HepG2 (cell line): ENCODE results near the gene HYAL1. TPM values are rescaled to one million over a fixed set of nuclear protein-coding genes. Genes with fewer than 3 reads are reported as not detected.

Source experiments
- AHR ChIP-seq: IDR thresholded peaks from 2 replicates; pipeline ENCODE4 v1.6.1; 2018; ENCODE audit warnings: missing genetic modification reagents, missing compliant biosample characterization
- CERS6 ChIP-seq: sonication (generic); formaldehyde crosslinking; IDR thresholded peaks from 2 replicates; pipeline ENCODE4 v1.5.0; 2020; ENCODE audit warnings: missing genetic modification reagents
- ETV6 ChIP-seq: sonication (generic); formaldehyde crosslinking; conservative IDR thresholded peaks from 2 replicates; pipeline ENCODE4 v1.4.0; 2020; ENCODE audit warnings: missing genetic modification reagents
- FLYWCH1 ChIP-seq: sonication (generic); formaldehyde crosslinking; IDR thresholded peaks from 2 replicates; pipeline ENCODE4 v1.8.1; 2023; ENCODE audit warnings: mild to moderate bottlenecking, missing genetic modification reagents
- IRF1 ChIP-seq: sonication (generic); formaldehyde crosslinking; IDR thresholded peaks from 2 replicates; pipeline ENCODE4 v1.4.0; 2020; ENCODE audit warnings: low read depth, mild to moderate bottlenecking, missing genetic modification reagents
- MNT ChIP-seq: fragments of 450-650 bp; IDR thresholded peaks from 2 replicates; pipeline ENCODE4 v1.6.1; 2016
- NAIF1 ChIP-seq: sonication (generic); formaldehyde crosslinking; IDR thresholded peaks from 2 replicates; pipeline ENCODE4 v1.5.0; 2020; ENCODE audit warnings: mild to moderate bottlenecking, missing genetic modification reagents, borderline replicate concordance
- RERE ChIP-seq: IDR thresholded peaks from 2 replicates; pipeline ENCODE4 v1.6.1; 2016; ENCODE audit warnings: low read depth, missing genetic modification reagents, missing compliant biosample characterization
- REST ChIP-seq, 2 experiments: IDR thresholded peaks; 2 replicates each; pipeline ENCODE4 v1.6.1; 2011 to 2012; ENCODE audit warnings: low read length in 2 of 2, borderline replicate concordance in 1 of 2, low read depth in 1 of 2, mild to moderate bottlenecking in 1 of 2, moderate library complexity in 1 of 2
- ZBTB20 ChIP-seq: sonication (generic); formaldehyde crosslinking; IDR thresholded peaks from 2 replicates; pipeline ENCODE4 v1.8.1; 2023; ENCODE audit warnings: missing genetic modification reagents, low read depth, mild to moderate bottlenecking, borderline replicate concordance
- ZNF143 ChIP-seq: sonication (generic); formaldehyde crosslinking; IDR thresholded peaks from 2 replicates; pipeline ENCODE4 v1.4.0; 2020; ENCODE audit warnings: missing genetic modification reagents
- ZNF296 ChIP-seq: sonication (generic); formaldehyde crosslinking; conservative IDR thresholded peaks from 2 replicates; pipeline ENCODE4 v1.5.0; 2020; ENCODE audit warnings: mild to moderate bottlenecking, missing genetic modification reagents
- ZNF563 ChIP-seq: sonication (generic); formaldehyde crosslinking; IDR thresholded peaks from 2 replicates; pipeline ENCODE4 v1.8.0; 2022; ENCODE audit warnings: mild to moderate bottlenecking, moderate library complexity, missing genetic modification reagents
- ZNF781 ChIP-seq: sonication (generic); formaldehyde crosslinking; IDR thresholded peaks from 2 replicates; pipeline ENCODE4 v1.5.1; 2020; ENCODE audit warnings: borderline replicate concordance, mild to moderate bottlenecking, missing genetic modification reagents; ENCODE audit errors: not compliant biosample characterization
- ZNF788 ChIP-seq: sonication (generic); formaldehyde crosslinking; IDR thresholded peaks from 2 replicates; pipeline ENCODE4 v1.5.0; 2020; ENCODE audit warnings: mild to moderate bottlenecking, missing genetic modification reagents, borderline replicate concordance
- polyA plus RNA-seq, 8 experiments: library from polyadenylated mRNA; depleted of rRNA in 3 of 8; stranded (reverse) in 7 of 8; unstranded in 1 of 8; fragments of >200 nt; fragmentation: Illumina TruSeq in 4 of 8; extraction: Trizol in 4 of 8; gene quantifications; 2 replicates each; pipeline versions ENCODE4 v1.2.1 to v1.2.3, GENCODE V29; 2011 to 2016; ENCODE audit warnings: low read depth in 4 of 8, missing spikeins in 1 of 8, mixed read lengths in 1 of 8; ENCODE audit not compliant: insufficient read depth in 1 of 8
- total RNA-seq, 5 experiments: library from RNA; depleted of rRNA; stranded (reverse); fragments of >200 nt; fragmentation: Illumina TruSeq; extraction: Trizol; gene quantifications; 2 replicates each; pipeline ENCODE4 v1.2.3, GENCODE V29; 2016; ENCODE audit warnings: low read depth in 1 of 5

Gene HYAL1
- total and polyA plus RNA-seq, 2 of the 13 experiments (the other 11 are each of a cell fraction or from before 2014, with no cell fraction given) = 76.5 to 193 TPM

GRCh38 chr3:50337175-50337861 lies 33.9 kb upstream of the HYAL1 start (continued):
- TF ChIP-seq RERE (CRISPR knock-in tag) (no peak), FLYWCH1 (no peak), ETV6 (CRISPR knock-in tag) (no peak), NAIF1 (CRISPR knock-in tag) (peak; percentile 65; the same call in 1 of the 2 replicates), CERS6 (no peak), ZBTB20 (CRISPR knock-in tag) (peak; percentile 20; the same call in 1 of the 2 replicates), ZNF143 (CRISPR knock-in tag) (0 out of 2 replicates have a peak, but pooled peaks have one; percentile 14), MNT (peak; percentile 81), AHR (CRISPR knock-in tag) (0 out of 2 replicates have a peak, but pooled peaks have one; percentile 51), REST (IDR thresholded peaks at IDR 0.05; ENCODE audit: borderline replicate concordance in 1 of 2, low read depth in 1 of 2, low read length in 2 of 2) (0 out of 4 replicates have a peak, but pooled peaks of 1 of the 2 experiments have one; percentile 14), ZNF781 (CRISPR knock-in tag) (peak; percentile 69), ZNF788 (CRISPR knock-in tag) (peak; percentile 42; the same call in 1 of the 2 replicates), ZNF563 (CRISPR knock-in tag) (peak; percentile 54; the same call in 1 of the 2 replicates), ZNF296 (CRISPR knock-in tag) (peak; percentile 75; the same call in 1 of the 2 replicates), IRF1 (no peak)
